Uterus (tissue), 4 donors: ENCODE measurements around the gene CCDC40. TPM values are rescaled to one million over a fixed set of nuclear protein-coding genes. Genes with fewer than 3 reads are reported as not detected.
A peak's percentile ranks its signal among the peaks of the same experiment; 100 is the strongest.

Experiments used
- DNase-seq, 2 donors: peaks; one replicate each; pipeline ENCODE4 v3.0.0-alpha.2; 2019 to 2020
- H3K27ac ChIP-seq, 2 donors: fragments of 200-600 bp; sonication (generic); 1 replicate in 1 of 2; 2 replicates in 1 of 2; pipeline ENCODE4 v1.5.1; 2016 to 2018
- H3K27me3 ChIP-seq, 2 donors: fragments of 200-600 bp; sonication (generic); one replicate each; pipeline ENCODE4 v1.5.1; 2018 to 2019; ENCODE audit warnings: control low read depth in 1 of 2
- H3K36me3 ChIP-seq, 2 donors: fragments of 200-600 bp; sonication (generic); one replicate each; pipeline ENCODE4 v1.5.1; 2019; ENCODE audit warnings: control low read depth in 1 of 2
- H3K4me1 ChIP-seq, 2 donors: fragments of 200-600 bp; sonication (generic); one replicate each; pipeline ENCODE4 v1.5.1; 2018 to 2019; ENCODE audit warnings: control low read depth in 1 of 2
- H3K4me3 ChIP-seq, 2 donors: fragments of 200-600 bp; sonication (generic); 1 replicate in 1 of 2; 2 replicates in 1 of 2; pipeline ENCODE4 v1.5.1; 2018 to 2019; ENCODE audit warnings: mild to moderate bottlenecking in 1 of 2
- H3K9me3 ChIP-seq, 2 donors: fragments of 200-600 bp; sonication (generic); one replicate each; pipeline ENCODE4 v1.5.1; 2019; ENCODE audit warnings: control low read depth in 1 of 2
- CTCF ChIP-seq, 4 experiments: fragments of 200-600 bp in 2 of 4; fragments of 450-650 bp in 2 of 4; sonication (generic) in 2 of 4; IDR thresholded peaks; one replicate each; pipeline ENCODE4 v1.5.1; 2016 to 2019; ENCODE audit warnings: antibody characterized with exemption in 4 of 4, mild to moderate bottlenecking in 2 of 4, moderate library complexity in 1 of 4
- POLR2A ChIP-seq, 2 donors: fragments of 450-650 bp; IDR thresholded peaks; one replicate each; pipeline ENCODE4 v1.6.1; 2016; ENCODE audit warnings: antibody characterized with exemption in 2 of 2, mild to moderate bottlenecking in 1 of 2, moderate library complexity in 1 of 2
- intact Hi-C: fragments of 100-400 bp; cut with DNase I; formaldehyde crosslinking; loops from one replicate; pipeline ENCODE4 v1.15.1; 2023; ENCODE audit warnings: low total_unique reads
- total RNA-seq, 4 donors: library from RNA; depleted of rRNA in 3 of 4; stranded (reverse); fragments of >200 nt in 3 of 4; gene quantifications; one replicate each; pipeline versions ENCODE4 v1.1.0 to v1.2.4, GENCODE V29; 2014 to 2023
- donor health status: DM: yes; HTN: yes; CAD: no.

The CCDC40 gene
- total RNA-seq, 4 donors from 2014 or later: 0.88 to 16.6 (median 4.8) TPM

- intact Hi-C loops: no loop called here
- DNase-seq: no peak
Observed at GRCh38 chr17:80017226-80018010, 19.0 kb upstream of the CCDC40 start.

GRCh38 chr17:80018917-80019651 lies 17.4 kb upstream of the CCDC40 start:
- Histone ChIP-seq H3K36me3 (no peaks in the 10 kb centered on the region), H3K9me3 (no peaks in the 10 kb centered on the region), H3K27me3 (no peaks in the 10 kb centered on the region), H3K27ac (no peak overlapping the region), H3K4me3 (no peak overlapping the region), H3K4me1 (no peaks in the 10 kb centered on the region)
- no peak for TF ChIP-seq CTCF (IDR thresholded peaks at IDR 0.05)
- no peak for TF ChIP-seq POLR2A (IDR thresholded peaks at IDR 0.05)
- no peak for DNase-seq
- intact Hi-C loops: no loop called here

More at GRCh38 chr17:80017226-80018010, 19.0 kb upstream of the CCDC40 start:
- H3K27ac ChIP-seq: no peak overlapping the region
- H3K4me3 ChIP-seq: no peak overlapping the region
- no peaks in the 10 kb centered on the region for H3K36me3 ChIP-seq
- no peaks in the 10 kb centered on the region for H3K4me1 ChIP-seq
- no peak for TF ChIP-seq POLR2A (IDR thresholded peaks at IDR 0.05)
- no peaks in the 10 kb centered on the region for H3K9me3 ChIP-seq
- H3K27me3 ChIP-seq: no peaks in the 10 kb centered on the region

GRCh38 chr17:80021600-80021999 lies 14.8 kb upstream of the CCDC40 start:
- Histone ChIP-seq H3K4me3 (no peak overlapping the region), H3K27me3 (no peaks in the 10 kb centered on the region), H3K4me1 (no peaks in the 10 kb centered on the region), H3K9me3 (no peaks in the 10 kb centered on the region), H3K27ac (no peak overlapping the region), H3K36me3 (no peaks in the 10 kb centered on the region)
- TF ChIP-seq CTCF (IDR thresholded peaks at IDR 0.05) (no peak), POLR2A (IDR thresholded peaks at IDR 0.05) (no peak)
- intact Hi-C loops: no loop called here
- DNase-seq: no peak

- H3K9me3 ChIP-seq: no peaks in the 10 kb centered on the region
- peak overlapping the region; percentile 10 to 33 for H3K27ac ChIP-seq
- H3K4me1 ChIP-seq: peaks cover 1 to 5% of the 10 kb centered on the region in 2 donors
- intact Hi-C loops: no loop called here
- H3K36me3 ChIP-seq: no peaks in the 10 kb centered on the region
- H3K4me3 ChIP-seq: peak overlapping the region; percentile 17 to 20
- TF ChIP-seq CTCF (IDR thresholded peaks at IDR 0.05): no peak
- no peak for TF ChIP-seq POLR2A (IDR thresholded peaks at IDR 0.05)
- peak in 1 of 2 donors; percentile 40 for DNase-seq
- no peaks in the 10 kb centered on the region for H3K27me3 ChIP-seq
Observed at GRCh38 chr17:80023481-80024205, 12.8 kb upstream of the CCDC40 start.

GRCh38 chr17:80024206-80024972 lies 12.1 kb upstream of the CCDC40 start:
- Histone ChIP-seq H3K27me3 (no peaks in the 10 kb centered on the region), H3K4me3 (peak overlapping the region; percentile 17 to 20), H3K9me3 (no peaks in the 10 kb centered on the region), H3K4me1 (peaks cover 5 to 9% of the 10 kb centered on the region in 2 donors), H3K27ac (peak overlapping the region in 1 of 2 donors; percentile 33), H3K36me3 (no peaks in the 10 kb centered on the region)
- no peak for DNase-seq
- intact Hi-C loops: no loop called here
- TF ChIP-seq POLR2A (IDR thresholded peaks at IDR 0.05) (no peak), CTCF (IDR thresholded peaks at IDR 0.05) (no peak)
